ENCODE results near the gene RFX2.
"Not testable (repeated sequence)": the region's sequence is repeated elsewhere in the genome, so short reads cannot be mapped to it uniquely, and the experiment has no call there.

The RFX2 gene

DNA sequence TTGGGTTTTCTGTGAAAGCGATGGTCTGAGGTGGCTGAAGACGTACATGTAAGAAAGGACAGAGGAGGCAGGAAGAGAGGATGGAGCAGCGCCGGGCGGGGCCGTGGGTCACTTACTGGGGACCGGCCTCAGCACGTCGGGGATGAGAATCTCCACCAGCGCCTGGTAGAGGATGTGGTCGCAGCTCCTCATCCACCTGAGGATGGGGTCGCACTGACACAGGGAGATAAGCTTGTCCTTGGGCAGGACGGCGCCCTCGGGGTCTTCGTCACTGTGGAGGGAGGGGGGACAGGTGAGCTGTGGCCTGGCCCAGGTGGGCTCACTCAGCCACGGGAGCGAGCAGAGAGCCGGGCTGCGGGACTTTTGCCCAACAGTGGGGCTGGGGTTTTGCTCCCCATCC is 103.4 kb downstream of the RFX2 start:
- DNase-seq: no peak

DNA sequence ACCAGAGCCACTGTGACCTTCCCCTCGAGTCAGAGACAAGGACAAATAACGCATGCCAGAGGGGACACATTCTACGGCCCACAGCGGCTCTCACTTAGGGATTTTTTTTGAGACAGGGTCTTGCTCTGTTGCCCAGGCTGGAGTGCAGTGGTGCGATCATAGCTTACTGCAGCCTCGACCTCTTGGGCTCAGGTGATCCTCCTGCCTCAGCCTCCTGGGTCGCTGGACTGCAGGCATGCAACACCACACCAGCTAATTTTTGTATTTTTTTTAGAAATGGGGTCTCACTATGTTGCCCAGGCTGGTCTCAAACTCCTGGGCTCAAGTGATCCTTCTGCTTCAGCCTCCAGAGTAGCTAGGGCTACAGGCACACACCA is 104.2 kb downstream of the RFX2 start:
- DNase-seq: not testable (repeated sequence)

DNA sequence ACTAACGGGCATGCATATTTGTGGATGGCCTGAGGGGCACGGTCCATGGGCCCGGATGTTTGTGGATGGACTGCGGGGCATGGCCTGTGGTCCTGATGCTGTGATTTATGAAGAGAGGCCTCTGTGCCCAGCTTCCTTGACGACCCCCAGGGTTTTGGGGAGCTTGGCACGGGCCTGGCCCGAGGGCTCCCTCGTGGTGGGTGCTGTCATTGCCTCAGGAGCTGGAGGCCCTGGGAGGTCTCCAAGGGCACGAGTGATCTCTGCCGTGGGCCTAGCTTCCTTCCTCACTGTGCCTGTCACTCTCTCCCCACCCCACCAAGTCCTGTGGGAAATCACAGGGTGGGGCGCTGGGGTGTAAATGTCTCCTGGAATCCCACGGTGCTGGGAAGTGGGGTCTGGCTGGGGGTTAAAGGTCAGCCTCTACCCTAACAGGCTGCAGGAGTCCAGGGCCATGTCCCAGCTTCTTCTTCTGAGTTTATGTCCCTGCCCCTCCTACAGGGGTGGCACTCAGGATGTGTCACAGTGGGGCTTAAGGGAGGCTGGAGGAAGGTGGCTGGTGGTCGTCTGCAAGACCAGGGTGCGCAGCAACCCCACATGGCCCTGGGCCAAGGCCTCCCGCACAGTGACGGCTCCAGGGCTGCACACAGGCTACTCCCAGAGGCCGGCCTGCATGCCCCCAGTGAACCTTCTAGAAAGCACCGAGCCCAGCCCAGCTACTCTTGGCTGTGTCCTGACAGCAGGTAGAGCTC is 104.8 kb downstream of the RFX2 start:
- DNase-seq: no peak

DNA sequence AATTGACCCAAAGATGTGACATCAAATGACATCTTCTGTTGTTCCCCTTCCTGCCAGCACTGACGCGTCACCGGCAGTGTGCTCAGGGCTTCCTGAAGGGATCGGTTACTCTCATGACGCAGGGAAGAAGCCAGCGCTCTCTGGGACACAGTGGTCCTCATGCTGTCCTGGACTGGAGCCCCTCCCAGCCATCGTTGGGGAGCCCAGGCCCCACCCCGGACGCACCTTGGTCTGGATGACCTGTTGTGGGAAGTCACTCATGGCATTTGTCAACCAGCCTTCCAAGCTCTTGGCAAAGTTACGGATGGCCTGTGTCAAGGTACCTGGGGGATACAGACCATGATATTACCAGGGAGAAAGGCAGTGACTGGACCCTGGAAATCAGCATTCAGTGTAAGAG is 106.3 kb downstream of the RFX2 start:
- no peak for DNase-seq

DNA sequence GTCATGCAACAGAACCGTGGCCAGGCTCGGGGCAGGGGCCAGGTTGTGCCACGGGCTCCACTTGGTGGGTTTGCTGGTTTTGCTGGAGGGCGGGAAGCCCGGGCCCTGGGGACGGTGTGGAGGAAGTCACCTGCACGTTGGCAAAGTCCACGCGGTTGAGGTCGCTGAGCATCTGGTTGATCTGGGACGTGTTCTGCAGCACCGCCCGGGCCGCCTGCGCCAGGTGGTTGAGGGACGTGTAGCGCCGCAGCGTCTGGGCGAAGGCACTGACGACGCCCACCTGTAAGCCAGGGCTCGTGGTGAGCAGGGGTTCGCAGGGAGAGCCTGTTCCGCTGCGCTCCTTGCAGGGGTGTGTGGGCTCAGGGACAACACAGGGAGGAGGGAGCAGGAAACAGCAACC is 107.7 kb downstream of the RFX2 start:
- DNase-seq: no peak

DNA sequence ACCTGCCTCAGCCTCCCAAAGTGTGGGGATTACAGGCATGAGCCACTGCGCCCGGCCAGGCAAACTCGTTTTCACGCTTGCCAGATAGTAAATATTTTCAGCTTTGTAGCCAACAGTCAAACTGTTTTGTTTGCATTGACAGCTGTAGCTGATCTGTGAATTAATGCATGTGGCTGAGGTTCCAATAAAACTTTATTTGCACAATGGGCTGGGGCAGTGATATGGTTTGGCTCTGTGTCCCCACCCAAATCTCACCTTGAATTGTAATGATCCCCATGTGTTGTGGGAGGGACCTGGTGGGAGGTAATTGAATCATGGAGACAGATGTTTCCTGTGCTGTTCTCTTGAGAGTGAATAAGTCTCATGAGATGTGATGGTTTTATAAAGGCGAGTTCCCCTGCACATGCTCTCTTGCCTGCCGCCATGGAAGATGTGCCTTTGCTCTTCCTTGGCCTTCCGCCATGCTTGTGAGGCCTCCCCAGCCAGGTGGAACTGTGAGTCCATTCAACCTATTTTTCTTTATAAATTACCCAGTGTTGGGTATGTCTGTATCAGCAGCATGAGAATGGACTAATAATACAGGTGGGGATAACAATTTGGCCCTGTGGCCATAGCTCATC is 110.0 kb downstream of the RFX2 start:
- DNase-seq: no peak

DNA sequence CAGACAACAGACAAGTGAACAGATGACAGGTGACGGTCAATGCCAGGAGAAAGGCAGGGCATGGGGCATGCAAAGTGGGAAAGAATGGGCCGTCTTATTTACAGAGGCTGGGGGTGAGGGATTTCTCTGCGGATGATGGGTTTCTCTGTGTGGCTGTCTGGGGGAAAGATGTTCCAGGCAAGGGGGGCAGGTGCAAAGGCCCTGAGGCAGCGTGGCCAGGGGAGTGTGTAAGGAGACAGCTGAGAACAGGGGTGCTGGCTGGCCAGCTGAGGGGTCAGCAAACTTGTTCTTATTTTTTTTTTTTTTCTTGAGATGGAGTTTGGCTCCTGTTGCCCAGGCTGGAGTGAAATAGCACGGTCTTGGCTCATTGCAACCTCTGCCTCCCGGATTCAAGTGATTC is 110.6 kb downstream of the RFX2 start:
- DNase-seq: no peak

DNA sequence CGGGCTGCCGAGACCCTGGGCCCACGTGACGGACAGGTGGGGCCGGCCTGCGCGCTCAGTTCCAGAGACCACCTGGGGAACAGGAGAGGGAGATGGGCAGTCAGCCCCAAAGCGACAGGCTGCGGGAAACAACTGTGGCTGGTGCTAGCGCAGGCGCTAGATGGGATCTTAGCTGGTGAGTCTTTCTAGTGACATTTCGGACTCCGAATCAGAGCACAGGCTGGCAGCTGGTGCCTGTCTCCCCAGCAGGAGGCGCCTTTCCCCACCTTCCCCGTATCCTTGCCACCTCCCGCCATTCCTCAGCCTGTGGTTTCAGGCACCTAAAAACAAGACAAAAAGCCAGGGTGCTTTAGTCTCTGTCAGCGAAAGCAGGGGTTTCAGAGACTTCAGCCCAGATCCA is 112.9 kb downstream of the RFX2 start:
- DNase-seq: no peak

DNA sequence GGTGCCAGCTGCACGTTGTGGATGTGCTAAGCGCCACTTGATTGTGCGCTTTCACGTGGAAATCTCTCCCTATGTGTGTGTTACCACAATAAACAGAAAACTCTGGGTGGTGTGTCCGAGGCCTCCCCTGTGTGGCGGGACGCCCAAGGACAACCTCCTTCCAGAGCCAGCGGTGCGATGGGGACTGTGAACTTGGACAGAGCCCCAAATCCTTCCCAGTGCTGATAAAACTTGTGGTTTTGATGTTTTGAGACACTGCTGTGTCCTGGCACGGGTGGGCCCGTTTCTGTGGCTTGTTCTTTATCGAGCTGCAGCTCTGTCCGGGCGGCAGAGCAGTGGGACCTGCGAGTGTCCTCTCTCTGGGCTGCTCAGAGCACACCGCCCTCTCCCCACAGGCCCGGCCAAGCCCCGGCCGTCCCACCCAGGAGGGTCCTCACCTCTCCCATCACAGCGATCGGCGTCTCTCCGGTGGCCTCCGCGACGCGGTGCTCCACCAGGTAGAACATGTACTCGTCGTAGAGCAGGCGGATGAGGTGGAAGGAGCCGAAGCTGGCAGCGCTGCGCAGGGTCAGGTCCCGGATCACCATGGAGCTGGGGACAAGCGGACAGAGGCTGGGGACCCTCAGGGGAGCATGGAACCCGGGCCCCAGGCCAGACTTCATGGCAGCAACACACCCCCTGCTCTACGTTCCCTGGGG is 113.5 kb downstream of the RFX2 start:
- DNase-seq: no peak

DNA sequence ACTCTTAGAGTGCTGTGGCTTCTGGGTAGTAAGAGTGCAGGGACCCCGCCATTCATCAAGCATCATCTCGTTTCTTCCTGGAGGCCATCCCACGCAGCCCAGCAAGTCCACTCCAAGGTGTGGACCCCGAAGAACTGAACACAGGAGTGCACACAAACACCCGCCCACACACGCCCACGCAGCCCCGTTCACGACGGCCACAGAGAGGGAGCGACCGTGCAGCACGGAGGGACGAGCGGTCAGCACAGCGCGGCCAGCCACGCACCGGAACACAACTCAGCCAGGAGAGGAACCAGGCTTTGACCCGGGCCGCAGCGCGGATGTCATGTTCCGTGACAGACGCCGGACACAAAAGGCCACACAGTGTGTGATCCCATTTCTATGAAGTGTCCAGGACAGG is 114.2 kb downstream of the RFX2 start:
- no peak for DNase-seq

DNA sequence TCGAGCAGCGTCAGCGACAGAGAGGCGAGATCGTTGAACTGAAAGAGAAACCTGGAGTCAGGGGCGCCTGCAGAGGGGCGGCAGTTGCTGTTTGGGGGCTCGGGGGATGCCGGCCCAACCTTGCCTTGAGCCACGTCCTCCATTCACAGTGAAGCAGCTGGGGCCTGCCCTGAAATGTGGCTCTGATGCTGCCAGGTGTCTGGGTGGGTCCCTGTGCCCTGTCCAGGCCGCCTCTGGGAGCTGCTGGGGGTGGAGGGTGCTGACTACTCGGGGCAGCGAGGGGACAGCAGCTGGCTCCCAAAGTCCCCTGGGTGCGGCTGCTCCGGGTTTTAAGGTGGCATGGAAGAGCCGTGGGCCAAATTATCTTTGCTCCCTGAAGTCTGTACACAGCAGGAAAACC is 114.7 kb downstream of the RFX2 start:
- no peak for DNase-seq

DNA sequence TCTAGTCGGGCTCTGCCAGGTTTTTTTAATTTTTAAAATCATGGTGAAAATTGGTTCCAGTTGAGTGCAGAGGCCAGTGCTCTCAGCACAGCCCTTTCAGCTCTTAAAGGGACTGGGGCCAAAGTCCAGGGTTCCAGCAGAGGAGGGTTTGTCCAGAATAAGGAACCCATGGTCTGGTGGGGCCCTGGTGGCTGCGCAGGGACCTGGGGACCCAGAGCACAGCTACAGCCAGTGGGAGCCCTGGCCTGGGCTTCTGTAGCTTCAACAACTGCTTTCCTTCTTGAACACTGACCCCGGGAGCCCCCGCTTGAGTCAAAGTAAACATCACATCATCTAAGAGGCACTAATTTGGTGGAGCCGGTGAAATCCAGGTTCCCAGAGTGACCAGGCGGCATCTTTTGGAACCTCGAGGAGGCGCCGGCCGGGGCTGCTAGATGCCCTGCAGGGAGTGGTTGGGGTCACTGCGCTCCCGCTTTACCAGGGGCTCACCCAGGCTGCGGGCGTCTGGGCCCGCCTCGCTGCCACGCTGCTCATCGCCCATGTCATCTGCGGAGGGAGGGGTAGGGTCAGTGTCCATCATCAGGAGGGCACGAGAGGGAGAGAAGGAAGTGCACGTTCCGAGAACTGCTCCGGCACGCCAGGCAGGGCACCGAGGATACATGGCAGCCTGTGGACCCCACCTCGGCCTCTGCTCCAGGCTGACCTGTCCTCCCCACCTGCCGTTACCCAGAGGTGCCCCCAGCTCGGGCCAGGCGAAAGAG is 115.7 kb downstream of the RFX2 start:
- DNase-seq: no peak

DNA sequence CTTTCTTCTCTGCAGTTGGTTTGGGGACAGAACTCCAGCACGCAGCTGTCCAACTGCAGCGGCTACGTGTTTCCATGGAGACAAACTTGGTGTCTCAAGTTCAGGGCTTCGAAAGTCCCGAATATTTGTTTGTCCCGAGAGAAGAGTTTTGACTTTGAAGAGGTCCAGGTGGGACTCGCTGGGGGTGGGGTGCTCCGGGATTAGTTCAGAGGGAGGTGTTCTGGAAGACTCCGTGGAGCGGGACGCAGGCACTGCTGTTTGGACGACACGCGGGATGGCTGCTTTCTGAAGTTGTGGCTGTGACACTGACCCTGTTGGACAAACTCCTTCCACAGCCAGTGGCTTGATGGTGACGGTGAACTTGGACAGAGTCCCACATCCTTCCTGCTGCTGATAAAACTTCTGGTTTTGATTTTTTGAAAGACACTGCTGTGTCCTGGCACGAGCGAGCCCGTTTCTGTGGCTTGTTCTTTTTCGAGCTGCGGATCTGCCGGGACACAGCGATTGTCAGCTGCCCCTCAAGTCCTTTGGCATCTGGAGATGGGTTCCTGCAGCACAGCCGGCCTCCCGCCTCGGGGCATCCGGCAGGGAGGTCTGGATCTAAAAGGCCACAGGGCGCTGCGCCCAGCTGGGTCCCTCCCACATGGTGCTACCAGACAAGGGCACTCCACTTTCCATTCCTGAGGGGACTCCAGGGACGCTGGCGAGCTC is 116.5 kb downstream of the RFX2 start:
- DNase-seq: no peak

DNA sequence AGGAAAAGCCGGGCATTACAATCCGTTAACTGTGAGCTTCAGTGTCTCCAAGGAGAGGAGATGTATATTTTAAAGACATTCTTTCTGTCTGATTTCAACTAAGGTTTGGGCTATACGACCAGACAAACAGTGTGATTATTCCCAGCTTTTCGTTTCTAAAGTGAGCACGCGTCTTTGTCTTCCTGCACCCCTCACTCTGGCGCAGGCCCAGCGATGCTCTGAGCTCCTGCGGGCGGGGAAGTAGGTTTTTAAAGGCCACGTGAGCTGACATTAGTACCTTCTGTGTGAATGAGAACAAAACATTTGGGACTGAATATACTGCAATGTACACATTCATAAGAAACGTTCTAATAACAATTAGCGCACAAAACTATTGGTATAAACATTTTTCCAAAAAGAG is 117.1 kb downstream of the RFX2 start:
- DNase-seq: no peak

DNA sequence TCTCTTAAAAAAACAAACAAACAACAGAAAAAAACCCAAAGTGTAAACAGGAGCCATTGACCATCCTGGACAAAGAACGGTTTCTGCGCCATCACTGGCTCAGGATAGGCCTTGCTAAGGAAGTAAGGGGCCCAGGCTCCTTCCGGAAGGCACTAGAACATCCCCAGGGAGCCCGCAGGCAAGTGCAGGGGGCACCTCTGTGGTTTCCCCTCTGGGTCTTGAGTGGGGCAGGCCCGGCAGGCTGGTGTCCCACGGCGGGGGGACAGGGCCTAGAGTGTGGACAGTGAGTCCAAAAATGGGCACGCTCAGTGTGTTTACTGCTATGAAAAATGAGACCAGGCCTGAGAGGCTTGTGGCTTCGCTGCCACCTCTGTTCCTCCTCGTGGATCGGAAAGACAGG is 117.5 kb downstream of the RFX2 start:
- DNase-seq: no peak

DNA sequence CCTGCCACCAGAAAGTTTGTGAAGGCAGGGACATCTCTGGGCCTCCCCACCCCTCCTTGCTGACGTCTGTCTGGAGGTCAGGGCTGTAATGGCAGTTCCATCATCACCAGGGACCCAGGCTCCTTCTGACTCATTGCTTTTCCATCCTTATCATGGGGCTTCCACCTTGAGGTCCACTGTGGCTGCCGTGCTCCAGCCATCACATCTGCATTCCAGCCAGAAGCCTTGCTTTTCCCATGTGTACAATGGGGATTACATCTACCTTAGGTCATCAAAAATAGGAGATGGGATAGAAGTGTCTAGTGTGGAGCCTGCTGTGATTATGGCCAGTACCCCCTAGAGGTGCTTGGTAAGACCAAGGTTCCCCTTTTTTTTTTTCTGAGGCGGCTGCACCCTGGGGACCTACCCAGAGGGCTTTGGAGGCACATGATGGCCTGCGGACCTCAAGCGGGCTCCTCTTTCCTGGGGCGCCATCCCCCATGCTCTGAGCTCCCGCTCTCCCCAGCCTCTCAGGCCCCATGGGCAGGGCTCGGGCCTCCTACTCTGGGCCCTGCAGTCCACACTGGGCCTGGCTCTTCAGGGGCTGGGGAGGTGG is 119.0 kb downstream of the RFX2 start:
- DNase-seq: no peak

DNA sequence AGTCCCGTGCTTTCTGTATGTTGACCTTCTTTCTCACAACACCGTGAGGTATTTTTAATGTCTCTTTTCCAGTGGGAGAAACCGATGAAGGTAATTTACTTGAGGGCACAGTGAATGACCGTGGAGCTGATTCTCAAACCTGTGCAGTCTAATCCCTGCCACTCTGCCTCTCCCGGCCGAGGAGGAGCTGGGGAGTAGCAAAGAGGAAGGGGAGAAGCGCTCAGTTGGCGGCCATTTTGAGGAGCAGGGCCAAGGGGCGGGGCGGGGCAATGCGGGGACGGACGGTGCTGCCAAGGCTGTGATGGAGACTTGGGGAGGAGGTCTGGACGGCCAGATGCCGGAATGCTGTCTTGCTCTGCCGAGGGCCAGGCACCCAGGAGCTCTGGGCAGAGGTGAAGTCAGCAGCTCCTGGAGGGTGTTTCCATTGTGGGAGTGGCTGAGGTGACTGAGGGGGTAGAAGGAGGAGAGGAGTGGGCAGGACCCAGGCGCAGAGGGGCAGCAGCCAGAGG is 120.0 kb downstream of the RFX2 start:
- DNase-seq: no peak

DNA sequence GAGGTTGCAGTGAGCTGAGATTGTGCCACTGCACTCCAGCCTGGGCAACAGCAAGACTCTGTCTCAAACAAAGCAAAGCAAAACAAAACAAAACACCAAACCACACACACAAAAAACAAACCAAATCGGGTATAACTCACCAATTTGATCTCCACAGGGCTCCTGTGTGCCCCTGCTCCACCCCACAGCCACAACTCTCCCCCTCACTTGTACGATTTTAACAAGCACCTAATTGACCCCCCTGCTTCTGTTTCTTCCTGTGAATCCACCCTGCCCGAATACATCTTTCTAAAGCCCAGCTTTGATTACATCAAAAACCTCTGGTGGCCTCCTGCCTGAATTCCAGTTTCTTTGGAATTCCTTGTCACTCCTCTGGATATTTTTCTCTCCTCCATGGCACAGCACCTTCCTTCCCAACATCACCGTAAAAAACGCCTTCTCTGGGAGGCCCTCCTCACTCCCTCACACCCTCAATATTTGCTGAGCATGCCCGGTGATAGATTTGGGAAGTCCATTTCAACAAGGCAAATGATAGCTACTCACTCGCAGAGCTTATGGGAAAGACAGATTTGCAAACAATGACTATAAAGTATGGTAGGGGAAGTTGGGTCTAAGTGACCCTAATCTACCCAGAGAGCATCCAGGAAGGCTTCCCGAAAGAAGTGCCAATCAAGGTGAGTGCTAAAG is 120.8 kb downstream of the RFX2 start:
- no peak for DNase-seq

DNA sequence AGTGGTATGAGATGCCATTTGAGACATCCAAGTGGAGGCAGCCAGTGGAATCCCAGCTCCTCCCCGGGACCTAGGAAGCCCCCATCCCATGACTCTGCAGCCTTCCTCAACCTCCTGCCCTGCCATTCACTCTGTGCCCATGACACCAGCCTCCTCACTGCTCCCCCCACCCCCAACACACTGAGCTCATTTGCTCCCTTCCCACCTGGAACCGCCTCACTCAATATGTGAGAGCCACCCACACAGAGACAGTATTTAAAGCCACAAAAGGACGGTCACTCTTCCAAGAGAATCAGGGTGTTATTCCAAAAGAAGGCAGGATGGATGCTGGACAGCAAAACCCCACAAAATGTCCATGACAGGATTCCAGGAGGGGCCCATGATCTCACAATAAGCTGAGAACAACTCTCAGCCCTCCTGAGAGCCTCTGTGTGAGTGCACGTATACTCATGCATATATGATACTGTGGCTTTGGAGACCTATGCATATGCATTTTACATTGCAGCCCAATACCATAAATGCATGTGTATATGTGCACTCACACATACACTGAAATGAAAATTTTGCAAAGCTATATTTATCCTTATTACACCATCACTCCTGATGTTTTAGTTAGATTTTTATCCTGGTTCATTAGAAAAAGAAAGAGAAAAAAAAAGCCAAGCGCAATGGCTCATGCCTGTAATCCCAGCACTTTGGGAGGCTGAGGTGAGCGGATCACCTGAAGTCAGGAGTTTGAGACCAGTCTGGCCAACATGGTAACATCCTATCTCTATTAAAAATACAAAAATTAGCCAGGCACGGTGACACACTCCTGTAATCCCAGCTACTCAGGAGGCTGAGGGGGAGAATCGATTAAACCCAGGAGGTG is 121.5 kb downstream of the RFX2 start:
- DNase-seq: no peak

DNA sequence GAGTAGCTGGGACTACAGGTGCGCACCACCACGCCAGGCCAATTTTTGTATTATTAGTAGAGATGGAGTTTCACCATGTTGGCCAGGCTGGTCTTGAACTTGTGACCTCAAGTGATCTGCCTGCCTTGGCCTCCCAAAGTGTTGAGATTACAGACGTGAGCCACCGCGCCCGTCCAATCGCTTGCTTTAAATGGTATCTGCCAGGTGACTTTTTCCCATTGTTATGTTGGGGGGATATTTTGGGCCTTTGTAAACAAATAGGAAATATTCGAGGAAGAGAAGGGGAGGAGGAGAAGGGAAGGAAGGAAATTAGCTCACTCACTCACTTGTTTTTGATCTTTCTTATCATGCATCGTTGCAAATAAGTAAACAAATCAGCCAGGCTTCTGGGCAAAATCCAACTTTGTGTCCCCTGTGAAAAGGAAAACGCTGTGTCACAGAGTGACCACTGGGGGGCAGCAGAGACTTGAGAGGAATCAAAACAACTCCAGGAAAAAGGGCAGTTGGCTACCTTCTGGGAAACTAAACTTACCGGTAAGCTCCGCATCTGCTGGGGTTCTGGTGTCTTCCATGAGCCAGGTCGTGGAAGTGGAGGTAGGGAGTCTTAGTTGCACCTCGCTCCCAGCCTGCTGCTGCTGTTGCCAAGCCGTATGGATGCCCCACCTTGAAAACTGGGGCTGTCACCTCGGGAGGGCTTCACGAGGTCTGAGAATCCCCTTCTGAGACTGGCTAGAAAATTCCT is 123.1 kb downstream of the RFX2 start:
- peak; percentile 68 for DNase-seq
